ENCODE results near the gene C13orf46.

GRCh38 chr13:113976711-113977684 lies 3.1 kb upstream of the C13orf46 start:
- TF ChIP-seq, protein P1, sequence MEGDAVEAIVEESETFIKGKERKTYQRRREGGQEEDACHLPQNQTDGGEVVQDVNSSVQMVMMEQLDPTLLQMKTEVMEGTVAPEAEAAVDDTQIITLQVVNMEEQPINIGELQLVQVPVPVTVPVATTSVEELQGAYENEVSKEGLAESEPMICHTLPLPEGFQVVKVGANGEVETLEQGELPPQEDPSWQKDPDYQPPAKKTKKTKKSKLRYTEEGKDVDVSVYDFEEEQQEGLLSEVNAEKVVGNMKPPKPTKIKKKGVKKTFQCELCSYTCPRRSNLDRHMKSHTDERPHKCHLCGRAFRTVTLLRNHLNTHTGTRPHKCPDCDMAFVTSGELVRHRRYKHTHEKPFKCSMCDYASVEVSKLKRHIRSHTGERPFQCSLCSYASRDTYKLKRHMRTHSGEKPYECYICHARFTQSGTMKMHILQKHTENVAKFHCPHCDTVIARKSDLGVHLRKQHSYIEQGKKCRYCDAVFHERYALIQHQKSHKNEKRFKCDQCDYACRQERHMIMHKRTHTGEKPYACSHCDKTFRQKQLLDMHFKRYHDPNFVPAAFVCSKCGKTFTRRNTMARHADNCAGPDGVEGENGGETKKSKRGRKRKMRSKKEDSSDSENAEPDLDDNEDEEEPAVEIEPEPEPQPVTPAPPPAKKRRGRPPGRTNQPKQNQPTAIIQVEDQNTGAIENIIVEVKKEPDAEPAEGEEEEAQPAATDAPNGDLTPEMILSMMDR (conservative IDR thresholded peaks at IDR 0.05 in 1 of 2, IDR thresholded peaks at IDR 0.05 in 1 of 2; ENCODE audit: low read depth in 1 of 2, low read length in 2 of 2): no peak
- TF ChIP-seq EZH2 (IDR thresholded peaks at IDR 0.05; ENCODE audit: low read length, missing control alignments): no peak

Data from fibroblast of lung (primary cell).